Kidney epithelial cell (primary cell): ENCODE data around the gene SIPA1L3. TPM values are rescaled to one million over a fixed set of nuclear protein-coding genes. Genes with fewer than 3 reads are reported as not detected.

Experiments used
- DNase-seq: peaks from one replicate; pipeline ENCODE4 v3.0.0-alpha.2; 2010; ENCODE audit warnings: low read depth
- H3K27me3 ChIP-seq: 2 replicates; pipeline ENCODE4 v1.6.0; 2011; ENCODE audit warnings: low read length; ENCODE audit not compliant: control insufficient read depth, insufficient read depth
- H3K36me3 ChIP-seq: 2 replicates; pipeline ENCODE4 v1.5.1; 2011; ENCODE audit warnings: low read length; ENCODE audit not compliant: control insufficient read depth, insufficient read depth
- H3K4me3 ChIP-seq: 2 replicates; pipeline ENCODE4 v1.5.1; 2011; ENCODE audit warnings: low read depth, mild to moderate bottlenecking, control low read depth, low read length
- total RNA-seq: library from RNA; depleted of rRNA; stranded (reverse); fragments of >200 nt; gene quantifications from 2 replicates; pipeline ENCODE4 v1.2.3, GENCODE V29; 2015
- TF ChIP-seq, protein P1 (sequence below): IDR thresholded peaks from 2 replicates; pipeline ENCODE4 v1.5.1; 2011; ENCODE audit warnings: mild to moderate bottlenecking, moderate library complexity, low read length, control low read depth, inconsistent platforms; ENCODE audit not compliant: insufficient read depth, poor library complexity, severe bottlenecking

Gene SIPA1L3
- total RNA-seq, 1 donor from 2014 or later = 40.4 TPM

DNA sequence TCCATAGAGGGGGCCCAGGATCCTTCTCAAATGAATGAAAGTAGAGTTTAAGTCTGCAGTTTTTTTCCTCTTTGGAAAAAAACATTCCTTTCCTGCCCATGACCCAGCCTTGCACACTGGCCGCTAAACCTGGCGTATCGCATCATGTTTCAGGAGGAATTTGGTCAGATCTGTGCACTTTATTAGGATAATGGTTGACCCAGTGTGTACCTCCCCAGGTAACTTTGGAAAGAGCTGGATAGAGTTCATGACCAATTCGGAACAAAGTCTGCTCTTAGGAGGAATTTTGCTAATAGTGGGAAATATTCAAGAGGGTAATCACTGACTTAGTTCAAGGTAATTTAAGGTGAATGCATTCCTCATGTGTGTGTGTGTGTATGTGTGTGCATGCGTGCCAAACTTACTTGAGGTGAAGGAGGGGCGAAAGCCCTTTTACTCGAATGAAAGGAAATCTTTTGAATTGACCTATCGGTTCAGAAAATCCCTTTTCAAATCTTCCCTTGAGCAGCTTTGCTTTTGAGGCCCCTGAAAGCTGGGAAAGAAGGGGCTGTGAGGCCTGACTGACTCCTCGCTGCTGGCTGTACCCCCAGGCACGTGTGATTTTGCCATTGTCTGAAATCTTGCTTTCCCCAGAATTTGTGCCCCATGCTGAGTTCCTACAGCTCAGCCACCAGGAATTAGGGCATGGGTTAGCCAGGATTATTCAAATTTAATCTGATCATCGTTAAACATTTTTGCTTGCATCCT lies 46.3 kb downstream of the SIPA1L3 start:
- TF ChIP-seq, protein P1, sequence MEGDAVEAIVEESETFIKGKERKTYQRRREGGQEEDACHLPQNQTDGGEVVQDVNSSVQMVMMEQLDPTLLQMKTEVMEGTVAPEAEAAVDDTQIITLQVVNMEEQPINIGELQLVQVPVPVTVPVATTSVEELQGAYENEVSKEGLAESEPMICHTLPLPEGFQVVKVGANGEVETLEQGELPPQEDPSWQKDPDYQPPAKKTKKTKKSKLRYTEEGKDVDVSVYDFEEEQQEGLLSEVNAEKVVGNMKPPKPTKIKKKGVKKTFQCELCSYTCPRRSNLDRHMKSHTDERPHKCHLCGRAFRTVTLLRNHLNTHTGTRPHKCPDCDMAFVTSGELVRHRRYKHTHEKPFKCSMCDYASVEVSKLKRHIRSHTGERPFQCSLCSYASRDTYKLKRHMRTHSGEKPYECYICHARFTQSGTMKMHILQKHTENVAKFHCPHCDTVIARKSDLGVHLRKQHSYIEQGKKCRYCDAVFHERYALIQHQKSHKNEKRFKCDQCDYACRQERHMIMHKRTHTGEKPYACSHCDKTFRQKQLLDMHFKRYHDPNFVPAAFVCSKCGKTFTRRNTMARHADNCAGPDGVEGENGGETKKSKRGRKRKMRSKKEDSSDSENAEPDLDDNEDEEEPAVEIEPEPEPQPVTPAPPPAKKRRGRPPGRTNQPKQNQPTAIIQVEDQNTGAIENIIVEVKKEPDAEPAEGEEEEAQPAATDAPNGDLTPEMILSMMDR = no peak
- no peak for DNase-seq
- Histone ChIP-seq H3K27me3 (no peaks in the 10 kb centered on the region), H3K4me3 (no peak overlapping the region), H3K36me3 (no peaks in the 10 kb centered on the region)

DNA sequence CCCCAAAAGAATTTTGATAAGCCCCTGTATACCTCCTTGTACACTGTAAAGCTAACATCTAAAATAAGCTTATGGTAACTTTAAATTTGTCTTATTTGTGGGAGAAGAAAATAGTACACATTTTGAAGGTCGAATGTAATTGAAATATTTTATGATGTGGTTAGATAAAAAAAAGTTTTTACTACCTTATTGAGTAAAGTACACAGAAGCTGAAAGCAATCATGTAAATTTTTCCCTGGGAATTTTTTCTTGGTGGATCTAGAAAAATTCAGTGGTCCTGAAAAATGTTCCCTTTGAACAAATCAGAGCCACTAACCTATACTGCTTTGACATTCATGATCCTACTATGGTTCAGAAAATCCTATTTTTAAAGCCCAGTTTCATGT lies 46.9 kb downstream of the SIPA1L3 start:
- Histone ChIP-seq H3K4me3 (no peak overlapping the region), H3K36me3 (no peaks in the 10 kb centered on the region), H3K27me3 (no peaks in the 10 kb centered on the region)
- TF ChIP-seq, protein P1 = no peak
- DNase-seq = no peak

DNA sequence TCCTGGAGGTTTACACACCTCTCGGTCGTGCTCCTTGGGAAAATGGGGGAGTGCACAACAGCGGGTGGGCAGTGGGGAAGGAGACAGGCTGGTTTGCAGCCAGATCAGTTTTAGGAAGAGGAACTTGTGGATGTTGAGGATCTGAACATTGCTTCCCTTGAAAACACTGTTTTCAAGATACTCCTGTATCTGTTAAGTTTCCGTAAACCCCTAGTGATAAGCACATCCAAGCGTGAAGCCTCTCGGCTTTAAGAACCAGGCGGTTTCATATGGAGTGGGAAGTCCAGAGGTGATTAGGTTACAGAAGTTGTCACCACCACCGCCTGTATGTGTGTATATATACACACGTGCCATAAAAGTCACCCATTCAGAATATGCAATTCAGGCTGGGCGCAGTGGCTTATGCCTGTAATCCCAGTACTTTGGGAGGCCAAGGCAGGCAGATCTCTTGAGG lies 47.4 kb downstream of the SIPA1L3 start:
- Histone ChIP-seq H3K27me3 (no peaks in the 10 kb centered on the region), H3K4me3 (no peak overlapping the region), H3K36me3 (no peaks in the 10 kb centered on the region)
- TF ChIP-seq, protein P1 = no peak
- no peak for DNase-seq

DNA sequence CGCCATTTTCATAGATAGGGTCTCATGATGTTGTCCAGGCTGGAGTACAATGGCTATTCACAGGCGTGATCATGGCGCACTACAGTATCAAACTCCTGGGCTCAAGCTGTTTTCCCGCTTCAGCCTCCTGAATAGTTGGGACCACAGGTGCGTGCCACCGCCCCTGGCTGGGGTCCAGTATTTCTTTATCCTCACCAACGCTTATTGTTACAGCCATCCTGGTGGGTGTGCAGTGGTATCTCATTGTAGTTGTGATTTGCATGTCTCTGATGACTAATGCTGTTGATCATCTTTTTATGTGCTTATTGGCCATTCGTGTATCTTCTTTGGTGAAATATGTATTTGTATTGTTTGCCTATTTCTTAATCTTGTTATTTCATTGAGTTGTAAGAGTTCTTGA lies 49.0 kb downstream of the SIPA1L3 start:
- H3K36me3 ChIP-seq = no peaks in the 10 kb centered on the region
- DNase-seq = no peak
- TF ChIP-seq, protein P1 = no peak
- no peak overlapping the region for H3K4me3 ChIP-seq
- no peaks in the 10 kb centered on the region for H3K27me3 ChIP-seq

DNA sequence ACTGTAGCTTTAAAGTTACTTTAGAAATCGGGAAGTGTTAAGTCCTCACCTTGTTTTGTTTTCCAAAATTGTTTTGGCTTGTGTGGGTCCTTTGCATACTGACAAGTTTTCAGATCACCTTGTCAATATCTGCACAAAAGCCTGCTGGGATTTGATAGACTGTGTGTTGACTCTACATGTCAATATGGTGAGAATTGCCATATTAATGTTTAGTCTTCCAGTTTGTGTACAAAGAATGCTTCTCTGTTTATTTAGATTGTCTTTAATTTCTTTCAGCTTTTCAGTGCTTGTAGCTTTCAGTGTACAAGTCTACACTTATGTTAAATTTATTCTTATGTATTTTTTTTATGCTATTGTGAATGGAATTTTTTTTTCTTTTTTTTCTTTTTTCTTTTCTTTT lies 50.2 kb downstream of the SIPA1L3 start:
- DNase-seq = no peak
- H3K36me3 ChIP-seq = no peaks in the 10 kb centered on the region
- TF ChIP-seq, protein P1 = no peak
- no peaks in the 10 kb centered on the region for H3K27me3 ChIP-seq
- no peak overlapping the region for H3K4me3 ChIP-seq

DNA sequence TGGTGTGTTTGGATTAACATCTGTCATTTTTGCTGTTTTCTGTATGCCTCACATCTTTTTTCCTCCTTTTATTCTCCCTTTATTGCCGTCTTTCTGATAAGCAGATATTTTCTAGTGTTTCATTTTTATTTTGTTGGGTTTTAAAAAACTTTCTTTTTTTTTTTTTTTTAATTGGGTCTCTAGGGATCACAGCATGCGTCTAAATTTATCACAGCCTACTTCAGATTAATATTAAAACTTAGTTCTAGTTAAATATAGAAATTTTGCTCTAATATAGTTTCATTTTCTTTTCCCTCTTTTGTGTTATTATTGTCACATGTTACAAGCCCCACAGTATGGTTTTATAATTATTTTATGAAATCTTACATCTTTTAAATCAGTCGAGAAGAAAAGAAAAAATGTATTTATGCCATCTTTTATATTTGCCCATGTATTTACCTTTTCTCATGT lies 52.7 kb downstream of the SIPA1L3 start:
- no peak for DNase-seq
- no peaks in the 10 kb centered on the region for H3K27me3 ChIP-seq
- TF ChIP-seq, protein P1 = no peak
- no peaks in the 10 kb centered on the region for H3K36me3 ChIP-seq
- no peak overlapping the region for H3K4me3 ChIP-seq
